ENCODE measurements around the gene GANC. TPM values are rescaled to one million over a fixed set of nuclear protein-coding genes. Genes with fewer than 3 reads are reported as not detected.
A peak's percentile ranks its signal among the peaks of the same experiment; 100 is the strongest.

The GANC gene
- total RNA-seq, 2 donors from 2014 or later: 6.6 to 12.7 TPM

GRCh38 chr15:42267286-42267685 is 5.7 kb upstream of the GANC start:
- H3K4me3 ChIP-seq: no peak overlapping the region
- H3K4me1 ChIP-seq: peaks cover 0 to 21% of the 10 kb centered on the region in 2 donors
- no peak for TF ChIP-seq CTCF (IDR thresholded peaks at IDR 0.05)
- H3K36me3 ChIP-seq: peaks cover 59% of the 10 kb centered on the region
- H3K9me3 ChIP-seq: no peaks in the 10 kb centered on the region
- no peak for DNase-seq (ENCODE audit: low spot score)
- H3K27me3 ChIP-seq: no peaks in the 10 kb centered on the region
- H3K27ac ChIP-seq: no peak overlapping the region

GRCh38 chr15:42270551-42270950 is 2.5 kb upstream of the GANC start:
- DNase-seq (ENCODE audit: low spot score): no peak
- Histone ChIP-seq H3K9me3 (no peaks in the 10 kb centered on the region), H3K36me3 (peaks cover 26% of the 10 kb centered on the region), H3K27me3 (no peaks in the 10 kb centered on the region), H3K4me1 (peaks cover 0 to 38% of the 10 kb centered on the region in 2 donors), H3K4me3 (no peak overlapping the region), H3K27ac (no peak overlapping the region)
- no peak for TF ChIP-seq CTCF (IDR thresholded peaks at IDR 0.05)

- no peak overlapping the region for H3K27ac ChIP-seq
These were observed 2.0 kb upstream of the GANC start for GRCh38 chr15:42270996-42271395.

DNA sequence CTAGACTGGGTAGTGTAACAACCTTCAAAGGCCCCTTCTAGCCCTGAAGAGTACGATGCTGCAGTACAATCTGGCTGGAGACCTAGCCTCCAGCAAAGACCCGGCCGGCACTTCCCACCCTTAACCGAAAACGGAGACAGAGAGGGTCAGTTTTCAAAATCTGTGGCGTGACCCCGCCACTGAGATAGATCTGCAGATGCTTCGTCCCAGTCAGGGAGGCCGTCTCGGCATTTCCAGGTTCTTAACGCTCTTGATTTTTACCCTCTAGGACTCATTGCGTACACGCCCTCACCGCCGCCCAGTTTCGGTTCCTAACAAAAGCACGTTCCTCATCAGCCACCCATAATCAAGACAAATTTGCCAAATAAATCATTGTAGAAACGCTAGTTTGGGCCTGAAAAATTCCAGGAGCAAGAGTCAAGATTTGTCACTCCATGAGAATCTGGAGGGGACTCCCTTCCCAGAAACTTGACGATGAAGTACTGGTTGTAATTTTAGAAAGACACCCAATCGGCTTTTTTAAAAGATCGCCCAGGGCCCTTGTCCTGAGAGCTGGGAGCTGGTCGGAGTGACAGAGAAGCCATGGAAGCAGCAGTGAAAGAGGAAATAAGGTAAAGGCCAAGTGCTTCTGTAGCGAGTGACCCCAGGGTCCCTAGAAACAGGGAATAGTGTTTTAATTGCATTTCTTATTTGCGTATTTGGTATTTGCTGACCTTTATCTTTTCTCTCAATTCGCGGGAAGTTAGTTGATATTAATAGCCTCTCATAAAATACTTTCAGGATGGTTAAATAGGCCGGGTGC is 1.1 kb downstream of the GANC start:
- peak; percentile 80 for DNase-seq (ENCODE audit: low spot score)

More at GRCh38 chr15:42270996-42271395, 2.0 kb upstream of the GANC start:
- Histone ChIP-seq H3K36me3 (peaks cover 22% of the 10 kb centered on the region), H3K9me3 (no peaks in the 10 kb centered on the region), H3K4me1 (peaks cover 0 to 42% of the 10 kb centered on the region in 2 donors), H3K4me3 (no peak overlapping the region), H3K27me3 (no peaks in the 10 kb centered on the region)
- TF ChIP-seq CTCF (IDR thresholded peaks at IDR 0.05): no peak
- DNase-seq (ENCODE audit: low spot score): no peak

GRCh38 chr15:42274702-42274989 is 1.6 kb downstream of the GANC start:
- TF ChIP-seq CTCF (IDR thresholded peaks at IDR 0.05): no peak
- DNase-seq (ENCODE audit: low spot score): no peak
- peaks cover 0 to 45% of the 10 kb centered on the region in 2 donors for H3K4me1 ChIP-seq
- H3K9me3 ChIP-seq: no peaks in the 10 kb centered on the region
- H3K4me3 ChIP-seq: peak overlapping the region; percentile 80 to 88
- H3K27ac ChIP-seq: peak overlapping the region; percentile 99
- H3K27me3 ChIP-seq: no peaks in the 10 kb centered on the region
- H3K36me3 ChIP-seq: peaks cover 10% of the 10 kb centered on the region

More for the DNA sequence above, 1.1 kb downstream of the GANC start:
- Histone ChIP-seq H3K9me3 (no peaks in the 10 kb centered on the region), H3K4me3 (peak overlapping the region; percentile 80 to 88), H3K36me3 (peaks cover 6% of the 10 kb centered on the region), H3K27me3 (no peaks in the 10 kb centered on the region), H3K4me1 (peaks cover 0 to 45% of the 10 kb centered on the region in 2 donors), H3K27ac (peak overlapping the region; percentile 99)
- no peak for TF ChIP-seq CTCF (IDR thresholded peaks at IDR 0.05)

All from right atrium auricular region (tissue), 2 donors.